Uterus (tissue), 4 donors: ENCODE measurements around the gene MYPN. TPM values are rescaled to one million over a fixed set of nuclear protein-coding genes. Genes with fewer than 3 reads are reported as not detected.

ENCODE experiments used
- DNase-seq, 2 donors: peaks; one replicate each; pipeline ENCODE4 v3.0.0-alpha.2; 2019 to 2020
- H3K27ac ChIP-seq, 2 donors: fragments of 200-600 bp; sonication (generic); 1 replicate in 1 of 2; 2 replicates in 1 of 2; pipeline ENCODE4 v1.5.1; 2016 to 2018
- H3K27me3 ChIP-seq, 2 donors: fragments of 200-600 bp; sonication (generic); one replicate each; pipeline ENCODE4 v1.5.1; 2018 to 2019; ENCODE audit warnings: control low read depth in 1 of 2
- H3K36me3 ChIP-seq, 2 donors: fragments of 200-600 bp; sonication (generic); one replicate each; pipeline ENCODE4 v1.5.1; 2019; ENCODE audit warnings: control low read depth in 1 of 2
- H3K4me1 ChIP-seq, 2 donors: fragments of 200-600 bp; sonication (generic); one replicate each; pipeline ENCODE4 v1.5.1; 2018 to 2019; ENCODE audit warnings: control low read depth in 1 of 2
- H3K4me3 ChIP-seq, 2 donors: fragments of 200-600 bp; sonication (generic); 1 replicate in 1 of 2; 2 replicates in 1 of 2; pipeline ENCODE4 v1.5.1; 2018 to 2019; ENCODE audit warnings: mild to moderate bottlenecking in 1 of 2
- H3K9me3 ChIP-seq, 2 donors: fragments of 200-600 bp; sonication (generic); one replicate each; pipeline ENCODE4 v1.5.1; 2019; ENCODE audit warnings: control low read depth in 1 of 2
- POLR2A ChIP-seq, 2 donors: fragments of 450-650 bp; IDR thresholded peaks; one replicate each; pipeline ENCODE4 v1.6.1; 2016; ENCODE audit warnings: antibody characterized with exemption in 2 of 2, mild to moderate bottlenecking in 1 of 2, moderate library complexity in 1 of 2
- intact Hi-C: fragments of 100-400 bp; cut with DNase I; formaldehyde crosslinking; loops from one replicate; pipeline ENCODE4 v1.15.1; 2023; ENCODE audit warnings: low total_unique reads
- total RNA-seq, 4 donors: library from RNA; depleted of rRNA in 3 of 4; stranded (reverse); fragments of >200 nt in 3 of 4; gene quantifications; one replicate each; pipeline versions ENCODE4 v1.1.0 to v1.2.4, GENCODE V29; 2014 to 2023
- TF ChIP-seq, protein P1 (sequence below), 4 experiments: fragments of 200-600 bp in 2 of 4; fragments of 450-650 bp in 2 of 4; sonication (generic) in 2 of 4; IDR thresholded peaks; one replicate each; pipeline ENCODE4 v1.5.1; 2016 to 2019; ENCODE audit warnings: antibody characterized with exemption in 4 of 4, mild to moderate bottlenecking in 2 of 4, moderate library complexity in 1 of 4
- donor health status: DM: yes; HTN: yes; CAD: no.

Gene MYPN
- total RNA-seq, 4 donors from 2014 or later = not detected

DNA sequence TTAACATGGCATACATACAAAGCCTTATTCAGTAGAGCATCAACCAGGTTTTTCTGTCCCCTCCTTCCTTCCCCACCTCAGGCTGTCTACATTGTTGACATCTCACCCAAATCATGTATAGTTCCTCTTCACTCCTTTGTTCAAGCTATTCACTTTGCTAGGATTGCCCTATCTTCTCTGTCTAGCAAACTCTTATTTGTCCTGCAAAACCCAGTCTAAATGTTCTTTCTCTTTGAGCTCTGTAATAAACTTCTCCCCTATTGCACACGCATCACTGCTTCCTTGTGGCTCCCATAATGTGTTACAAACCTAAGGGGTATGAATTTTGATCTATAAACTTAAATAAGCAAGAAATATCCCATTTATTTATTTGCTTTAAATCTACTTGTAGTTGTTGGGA is 36.8 kb downstream of the MYPN start:
- H3K9me3 ChIP-seq = no peaks in the 10 kb centered on the region
- no peaks in the 10 kb centered on the region for H3K4me1 ChIP-seq
- H3K36me3 ChIP-seq = no peaks in the 10 kb centered on the region
- no peaks in the 10 kb centered on the region for H3K27me3 ChIP-seq
- intact Hi-C loops = loop anchor here (10.0 kb wide), 1 partner anchor 291 kb away; no protein-coding TSS in a partner anchor
- no peak overlapping the region for H3K27ac ChIP-seq
- H3K4me3 ChIP-seq = no peak overlapping the region
- DNase-seq = no peak
- no peak for TF ChIP-seq POLR2A (IDR thresholded peaks at IDR 0.05)
- TF ChIP-seq, protein P1, sequence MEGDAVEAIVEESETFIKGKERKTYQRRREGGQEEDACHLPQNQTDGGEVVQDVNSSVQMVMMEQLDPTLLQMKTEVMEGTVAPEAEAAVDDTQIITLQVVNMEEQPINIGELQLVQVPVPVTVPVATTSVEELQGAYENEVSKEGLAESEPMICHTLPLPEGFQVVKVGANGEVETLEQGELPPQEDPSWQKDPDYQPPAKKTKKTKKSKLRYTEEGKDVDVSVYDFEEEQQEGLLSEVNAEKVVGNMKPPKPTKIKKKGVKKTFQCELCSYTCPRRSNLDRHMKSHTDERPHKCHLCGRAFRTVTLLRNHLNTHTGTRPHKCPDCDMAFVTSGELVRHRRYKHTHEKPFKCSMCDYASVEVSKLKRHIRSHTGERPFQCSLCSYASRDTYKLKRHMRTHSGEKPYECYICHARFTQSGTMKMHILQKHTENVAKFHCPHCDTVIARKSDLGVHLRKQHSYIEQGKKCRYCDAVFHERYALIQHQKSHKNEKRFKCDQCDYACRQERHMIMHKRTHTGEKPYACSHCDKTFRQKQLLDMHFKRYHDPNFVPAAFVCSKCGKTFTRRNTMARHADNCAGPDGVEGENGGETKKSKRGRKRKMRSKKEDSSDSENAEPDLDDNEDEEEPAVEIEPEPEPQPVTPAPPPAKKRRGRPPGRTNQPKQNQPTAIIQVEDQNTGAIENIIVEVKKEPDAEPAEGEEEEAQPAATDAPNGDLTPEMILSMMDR (IDR thresholded peaks at IDR 0.05) = no peak

DNA sequence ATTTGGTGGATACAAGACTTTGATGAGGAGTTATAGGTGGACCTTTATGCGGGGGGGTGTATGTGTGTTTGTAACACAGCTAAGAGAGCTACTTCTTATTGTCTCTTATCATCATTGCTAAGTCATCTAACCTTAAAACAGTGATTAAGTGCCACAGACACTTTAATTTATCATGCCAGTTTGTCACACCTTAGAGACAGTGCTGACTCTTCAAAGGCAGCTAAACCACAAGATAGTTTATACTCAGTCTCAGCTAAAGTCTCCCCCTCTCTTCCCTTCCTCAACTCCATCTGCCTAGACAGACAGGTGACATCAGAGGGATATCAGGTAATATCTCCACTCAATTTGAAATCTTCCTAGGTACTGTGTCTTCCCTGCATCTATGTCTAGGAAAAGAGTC is 42.2 kb downstream of the MYPN start:
- intact Hi-C loops = no loop called here
- no peak overlapping the region for H3K27ac ChIP-seq
- no peaks in the 10 kb centered on the region for H3K4me1 ChIP-seq
- no peaks in the 10 kb centered on the region for H3K9me3 ChIP-seq
- TF ChIP-seq, protein P1 (IDR thresholded peaks at IDR 0.05) = no peak
- no peak for TF ChIP-seq POLR2A (IDR thresholded peaks at IDR 0.05)
- H3K36me3 ChIP-seq = no peaks in the 10 kb centered on the region
- no peaks in the 10 kb centered on the region for H3K27me3 ChIP-seq
- DNase-seq = no peak
- no peak overlapping the region for H3K4me3 ChIP-seq

DNA sequence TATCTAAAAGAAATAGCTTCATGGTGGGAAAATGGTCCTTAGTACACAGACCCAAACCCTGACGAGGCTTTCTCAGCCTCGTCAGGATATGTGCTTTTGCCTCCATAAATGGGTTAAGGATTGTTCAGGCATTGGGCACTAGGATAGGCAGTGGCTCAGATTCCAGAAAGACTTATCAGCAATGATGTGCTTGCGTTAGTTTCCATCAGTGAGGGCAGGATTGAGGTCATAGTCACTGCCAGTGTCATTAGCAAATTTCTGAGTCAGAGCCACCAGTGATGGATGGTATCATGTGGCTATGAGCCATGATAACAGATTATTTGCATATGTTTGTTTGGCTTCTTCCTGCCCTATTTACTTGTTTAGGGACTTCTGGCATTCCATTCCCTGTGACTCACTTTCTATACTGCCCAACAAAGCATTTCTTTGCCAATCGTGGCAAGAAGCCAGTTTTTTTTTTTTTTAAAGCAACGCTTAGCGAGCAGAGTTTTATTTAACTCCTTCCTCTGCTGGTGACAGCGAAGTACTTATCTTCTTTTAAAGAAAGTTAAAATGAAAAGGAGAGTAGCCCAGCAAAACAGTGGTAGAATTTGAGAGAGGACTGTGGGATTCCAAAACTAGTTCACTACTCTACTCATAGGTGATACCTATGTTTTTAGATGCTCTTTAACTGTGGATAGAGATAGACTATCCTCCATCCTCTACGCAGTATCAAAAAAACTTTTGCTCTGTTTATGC is 44.4 kb downstream of the MYPN start:
- Histone ChIP-seq H3K4me3 (no peak overlapping the region), H3K4me1 (no peaks in the 10 kb centered on the region), H3K36me3 (no peaks in the 10 kb centered on the region), H3K27ac (no peak overlapping the region), H3K9me3 (no peaks in the 10 kb centered on the region), H3K27me3 (no peaks in the 10 kb centered on the region)
- DNase-seq = no peak
- TF ChIP-seq POLR2A (IDR thresholded peaks at IDR 0.05) = no peak
- TF ChIP-seq, protein P1 (IDR thresholded peaks at IDR 0.05) = no peak
- intact Hi-C loops = no loop called here

DNA sequence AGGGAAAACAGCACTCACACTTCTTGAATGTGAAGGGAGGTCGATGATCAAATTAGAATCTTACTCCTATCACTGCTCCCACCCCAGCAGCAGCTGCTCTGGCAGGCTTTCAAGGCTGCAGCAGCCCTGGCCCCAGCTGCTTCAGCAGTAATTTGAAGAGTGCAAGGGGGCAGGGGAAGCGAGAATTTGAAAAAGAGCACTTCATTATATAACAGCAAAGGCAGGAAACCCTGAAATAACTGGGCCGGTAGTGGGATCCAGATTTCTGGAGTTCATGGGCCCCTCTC is 44.9 kb downstream of the MYPN start:
- Histone ChIP-seq H3K4me1 (no peaks in the 10 kb centered on the region), H3K27ac (no peak overlapping the region), H3K36me3 (no peaks in the 10 kb centered on the region), H3K4me3 (no peak overlapping the region), H3K27me3 (no peaks in the 10 kb centered on the region), H3K9me3 (no peaks in the 10 kb centered on the region)
- peak in 1 of 2 donors; percentile 47 for DNase-seq
- TF ChIP-seq, protein P1 (IDR thresholded peaks at IDR 0.05) = no peak
- no peak for TF ChIP-seq POLR2A (IDR thresholded peaks at IDR 0.05)
- intact Hi-C loops = no loop called here

DNA sequence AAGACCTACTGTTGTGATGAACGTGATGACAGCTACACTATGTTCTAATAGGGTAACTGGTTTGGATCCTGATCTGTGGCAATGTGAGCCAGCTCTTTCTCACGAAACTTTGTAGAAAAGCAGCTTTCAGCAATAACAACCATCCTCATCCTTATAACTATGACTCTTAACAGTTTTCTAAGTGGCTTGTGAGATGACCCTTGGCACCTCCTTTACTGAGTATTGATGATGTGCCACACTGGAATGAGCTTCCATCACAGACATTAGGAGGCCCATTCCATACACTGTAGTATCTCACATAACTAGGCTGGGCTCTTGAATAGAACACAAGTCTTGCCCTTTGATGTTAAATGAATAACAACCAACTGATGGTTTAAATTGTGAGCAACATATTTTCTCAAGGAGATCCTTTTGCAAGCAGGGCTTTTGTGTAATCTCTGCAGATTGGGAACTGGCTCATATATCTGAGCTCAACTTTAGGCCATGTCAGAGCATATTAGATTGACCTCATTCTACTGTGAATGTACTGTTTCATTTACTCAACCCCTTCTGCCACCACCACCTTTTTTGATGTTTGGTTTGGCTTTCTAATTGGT is 46.4 kb downstream of the MYPN start:
- DNase-seq = no peak
- H3K4me3 ChIP-seq = no peak overlapping the region
- no peaks in the 10 kb centered on the region for H3K9me3 ChIP-seq
- intact Hi-C loops = no loop called here
- TF ChIP-seq POLR2A (IDR thresholded peaks at IDR 0.05) = no peak
- TF ChIP-seq, protein P1 (IDR thresholded peaks at IDR 0.05) = no peak
- H3K4me1 ChIP-seq = no peaks in the 10 kb centered on the region
- no peak overlapping the region for H3K27ac ChIP-seq
- no peaks in the 10 kb centered on the region for H3K36me3 ChIP-seq
- no peaks in the 10 kb centered on the region for H3K27me3 ChIP-seq
